HG03135 (cell line): ENCODE measurements around the gene AURKA.
"Not testable (repeated sequence)": the region's sequence is repeated elsewhere in the genome, so short reads cannot be mapped to it uniquely, and the experiment has no call there.

Source experiments
- ATAC-seq: cut with Tn5 transposase; IDR thresholded peaks from one replicate; pipeline ENCODE4 v1.9.1; 2021; ENCODE audit warnings: mild to moderate bottlenecking, moderate library complexity; ENCODE audit not compliant: unreplicated experiment

AURKA gene

DNA sequence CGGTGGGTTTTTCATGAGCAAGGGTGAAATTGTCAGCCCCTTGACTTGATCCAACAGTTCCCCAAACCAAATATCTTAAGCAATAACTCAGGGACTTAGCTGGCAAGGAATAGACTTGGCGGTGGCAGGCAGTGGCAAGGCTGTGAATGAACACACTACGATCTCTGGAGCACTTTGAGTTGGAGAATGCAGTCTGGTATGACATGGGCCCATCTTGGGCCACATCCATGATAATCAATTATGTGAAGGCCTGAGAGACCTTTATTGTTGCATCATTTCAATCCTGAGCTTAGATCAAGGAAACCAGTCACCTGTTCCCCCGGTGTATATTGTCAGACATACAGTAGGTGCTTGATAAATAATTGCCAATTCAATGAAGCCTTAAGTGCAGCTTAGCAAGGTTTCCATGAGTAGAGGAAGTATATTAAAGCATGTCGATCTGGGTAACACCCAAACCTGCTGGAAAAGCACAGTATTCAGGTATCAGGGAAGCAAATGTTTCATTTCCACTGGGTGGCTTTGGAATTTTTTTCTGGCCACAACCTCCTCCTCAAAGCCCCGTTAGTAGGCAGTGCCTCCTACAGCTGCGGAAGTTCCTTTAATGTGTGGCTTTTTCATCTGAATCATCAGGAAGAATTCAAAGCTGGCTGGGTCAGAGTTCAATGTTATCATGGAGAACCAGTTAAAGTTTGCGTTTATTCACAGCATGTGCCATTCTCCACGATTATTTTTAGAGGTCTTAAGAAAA is 30.2 kb upstream of the AURKA start:
- no peak for ATAC-seq

DNA sequence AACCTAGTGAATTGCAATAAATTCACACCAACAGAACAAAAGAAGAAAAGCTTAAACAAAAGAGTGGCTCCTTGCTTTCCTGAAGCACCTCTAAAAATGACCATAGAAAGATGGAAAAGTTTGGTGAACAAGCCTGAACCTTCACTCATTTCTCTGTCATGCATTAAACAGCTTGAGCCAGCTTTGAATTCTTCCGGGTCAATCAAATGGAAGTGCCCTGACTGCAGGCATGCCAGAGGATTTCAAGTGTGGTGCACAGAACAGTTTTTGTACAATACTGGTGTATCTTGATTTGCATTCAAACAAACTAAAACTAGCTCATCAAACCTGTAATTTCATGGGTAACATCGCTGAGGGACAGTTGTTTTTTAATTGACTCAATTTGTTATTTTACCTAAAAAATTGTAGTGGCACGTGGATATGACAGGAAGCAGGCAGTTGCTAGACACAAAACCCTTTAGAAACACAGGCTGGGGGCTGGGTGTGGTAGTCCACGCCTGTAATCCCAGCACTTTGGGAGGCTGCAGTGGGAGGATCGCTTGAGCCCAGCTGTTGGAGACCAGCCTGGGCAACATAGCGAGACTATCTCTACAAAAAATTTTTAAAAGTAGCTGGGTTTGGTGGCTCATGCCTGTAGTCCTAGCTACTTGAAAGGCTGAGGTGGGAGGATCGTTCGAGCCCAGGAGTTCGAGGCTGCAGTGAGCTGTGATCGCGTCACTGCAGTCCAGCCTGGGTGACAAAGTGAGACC is 29.1 kb upstream of the AURKA start:
- ATAC-seq: no peak

DNA sequence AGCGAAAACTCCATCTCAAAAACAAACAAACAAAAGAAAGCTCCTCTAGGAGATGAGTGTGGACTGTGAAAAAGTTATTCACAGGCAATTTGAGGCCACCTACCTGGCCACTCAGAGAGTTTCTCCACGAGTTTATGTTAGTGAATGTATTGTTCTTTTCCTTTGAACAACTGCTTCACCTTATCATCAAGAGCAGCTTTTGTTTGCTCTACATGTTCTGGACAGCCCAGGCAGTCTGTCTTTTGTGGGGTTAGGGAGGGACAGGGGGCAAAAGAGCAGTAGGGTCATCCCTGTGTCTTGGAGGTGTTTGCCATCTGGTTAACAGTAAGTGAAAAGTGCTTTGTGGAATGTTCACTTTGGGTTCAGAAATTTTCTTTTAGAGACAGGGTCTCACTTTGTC is 28.0 kb upstream of the AURKA start:
- no peak for ATAC-seq

DNA sequence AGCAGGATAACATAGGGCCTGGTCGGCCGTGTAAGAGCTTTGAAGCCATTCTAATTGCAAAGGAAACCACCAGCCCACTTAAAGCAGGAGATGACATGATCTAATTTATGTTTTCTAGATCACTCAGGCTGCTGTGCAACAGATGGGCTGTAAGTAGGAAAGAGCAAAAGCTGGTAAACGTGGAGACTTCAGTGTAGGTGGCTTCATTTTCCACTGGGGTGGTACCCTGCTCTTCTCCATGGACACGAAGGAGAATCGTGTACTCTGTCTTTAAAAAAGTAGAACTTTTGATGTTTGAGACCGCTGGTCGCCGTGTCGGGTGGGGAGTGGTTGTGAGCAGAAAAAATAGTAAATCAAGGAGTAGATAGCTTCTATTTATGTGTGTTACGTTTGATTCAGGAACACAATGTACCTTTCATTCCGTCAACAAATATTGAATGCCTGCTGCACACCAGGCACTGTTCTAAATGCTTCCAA is 26.4 kb upstream of the AURKA start:
- no peak for ATAC-seq

DNA sequence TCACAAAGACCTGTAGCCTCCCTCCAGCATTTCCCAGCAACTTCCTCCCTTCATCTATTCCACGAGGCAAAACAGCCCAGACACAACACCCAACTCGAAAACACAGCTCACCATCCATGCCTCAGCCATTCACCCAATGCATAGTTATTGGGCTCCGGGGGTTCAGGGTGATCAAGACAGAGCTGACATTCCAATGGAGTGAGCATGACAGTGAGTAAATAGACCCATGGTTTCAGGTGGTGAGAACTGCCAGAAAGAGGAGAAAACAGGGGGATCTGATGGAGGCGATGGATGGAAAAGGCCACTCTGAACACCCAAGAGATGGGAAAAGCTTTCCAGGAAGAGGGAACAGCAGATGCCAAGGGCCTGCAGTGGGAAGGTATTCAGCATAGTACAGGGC is 25.9 kb upstream of the AURKA start:
- no peak for ATAC-seq

DNA sequence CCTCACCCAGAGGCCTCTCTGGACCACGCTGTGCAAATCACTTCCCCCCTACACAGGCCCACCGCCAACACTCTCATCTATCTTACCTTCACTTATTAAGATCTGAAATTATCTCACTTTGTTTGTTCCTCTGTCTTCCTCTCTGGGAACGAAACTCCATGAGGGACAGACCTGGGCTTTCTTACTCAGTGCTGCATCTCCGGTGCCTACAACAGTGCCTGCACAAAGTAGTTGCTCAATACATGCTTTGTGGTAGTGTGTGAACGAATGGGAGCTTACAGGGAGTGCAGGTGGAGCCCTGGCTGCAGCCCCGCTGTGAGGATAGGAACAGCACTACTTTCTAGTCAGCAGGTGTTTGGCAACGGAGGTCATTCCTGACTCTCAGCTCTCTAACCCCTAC is 25.4 kb upstream of the AURKA start:
- no peak for ATAC-seq

DNA sequence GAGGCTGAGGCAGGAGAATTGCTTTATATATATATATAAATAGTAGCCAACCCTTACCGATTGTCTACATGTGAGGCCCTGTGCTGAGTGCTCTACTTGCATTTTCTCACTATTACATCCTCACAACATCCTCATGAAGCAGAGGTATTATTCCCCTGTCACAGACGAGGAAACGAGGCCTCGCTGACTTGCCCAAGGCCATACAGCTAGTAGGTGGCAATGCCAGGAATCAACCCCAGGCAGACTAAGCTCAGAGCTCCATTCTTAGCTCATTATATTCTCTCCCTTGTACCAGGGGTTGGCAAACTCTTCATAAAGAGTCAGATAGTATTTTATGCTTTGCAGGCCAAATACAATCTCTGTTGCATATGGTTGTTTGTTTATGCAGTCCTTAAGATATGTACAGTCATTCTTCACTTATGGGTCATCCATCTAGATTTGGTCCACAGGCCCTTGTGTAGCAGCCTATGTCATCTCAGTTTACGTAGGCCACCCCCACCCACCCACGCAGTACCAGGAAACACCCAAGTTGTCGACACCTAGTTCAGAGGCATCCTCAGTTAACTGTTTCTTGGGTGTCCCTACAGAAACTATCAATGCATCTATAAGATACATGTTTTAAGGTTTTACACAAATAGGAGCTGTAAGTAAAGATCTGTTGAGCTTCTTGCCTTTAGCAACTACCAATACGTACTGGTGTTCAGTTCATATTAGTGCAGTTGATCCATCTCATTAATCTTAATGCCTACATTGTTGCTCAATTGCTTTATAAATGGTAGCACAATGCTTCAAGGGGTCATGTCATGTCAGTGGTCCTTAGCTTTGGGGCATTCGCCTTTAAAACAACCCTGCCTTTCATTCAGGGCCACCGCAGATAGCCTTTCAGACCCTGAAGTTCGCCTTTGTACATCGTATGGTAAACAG is 23.1 kb upstream of the AURKA start:
- ATAC-seq: no peak

DNA sequence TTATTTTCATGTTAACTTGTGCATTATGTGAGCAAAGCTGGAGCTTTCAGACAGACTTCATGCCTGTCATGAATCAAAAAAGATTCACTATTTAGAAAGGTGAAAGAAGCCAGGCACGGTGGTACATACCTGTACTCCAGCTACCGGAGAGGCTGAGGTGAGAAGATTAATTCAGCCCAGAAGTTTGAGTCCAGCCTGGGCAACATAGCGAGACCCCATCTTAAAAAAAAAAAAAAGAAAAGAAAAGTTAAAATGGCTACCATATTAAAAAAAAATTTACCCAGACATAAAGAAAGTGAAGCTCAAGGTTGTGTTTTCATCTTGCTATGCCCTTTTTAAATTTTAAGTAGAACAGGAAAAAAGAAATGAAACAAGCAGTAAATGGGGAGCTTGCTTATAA is 20.9 kb upstream of the AURKA start:
- no peak for ATAC-seq

DNA sequence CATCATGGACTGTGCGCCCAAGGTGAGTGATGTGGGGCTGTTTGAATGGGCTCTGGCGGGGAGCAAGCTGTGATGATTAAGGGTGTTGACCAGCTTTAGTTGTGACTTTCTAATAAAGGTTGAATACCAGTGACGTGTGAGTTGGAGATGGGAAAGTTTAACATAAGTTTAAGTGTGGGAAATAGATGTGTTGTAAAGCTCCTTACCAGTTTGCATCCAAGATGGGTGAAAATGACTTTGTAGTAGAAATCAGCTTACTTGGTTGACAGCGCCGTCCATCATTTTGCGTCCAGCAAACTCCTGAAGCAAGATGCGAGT is 20.4 kb upstream of the AURKA start:
- no peak for ATAC-seq

DNA sequence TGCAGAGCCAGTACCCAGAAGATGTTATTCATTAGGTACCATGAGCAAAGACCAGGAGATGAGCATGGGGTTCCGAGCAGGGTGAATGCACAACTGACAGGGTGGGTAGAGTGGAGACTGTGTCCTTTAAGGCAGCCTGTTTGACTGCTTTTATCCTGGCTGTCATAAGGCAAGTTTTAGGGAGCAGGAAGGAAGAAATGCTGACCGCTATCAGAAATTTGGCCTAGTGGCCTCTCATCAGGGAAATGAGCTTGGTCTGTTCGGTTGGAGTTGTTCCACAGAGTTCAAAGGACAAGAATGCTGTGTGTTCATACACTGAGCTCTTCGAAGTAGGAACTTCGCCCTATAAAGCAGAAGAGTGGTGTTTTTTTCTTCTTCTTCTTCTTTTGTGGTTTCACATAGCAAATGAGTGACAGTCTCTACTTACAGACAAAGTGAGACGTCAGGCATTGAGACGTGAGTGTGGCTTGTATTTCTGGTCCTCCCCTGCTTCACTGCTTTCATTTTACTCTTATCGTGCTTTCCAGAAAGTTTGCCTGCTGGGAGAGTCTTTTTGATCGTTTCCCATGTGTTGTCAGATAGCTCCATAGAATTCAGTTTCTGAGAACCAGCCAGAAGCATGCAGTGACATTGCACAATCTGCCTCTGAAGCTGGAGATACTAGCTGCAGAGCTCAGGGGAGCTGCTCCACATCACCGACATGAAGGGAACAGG is 19.9 kb upstream of the AURKA start, which contains the start of gene CASS4:
Gene CASS4 (plus strand): TSS at position 502 of the 714 bp plus-strand sequence. CDS start 199 bp downstream, at position 701.
- peak; percentile 78 for ATAC-seq

DNA sequence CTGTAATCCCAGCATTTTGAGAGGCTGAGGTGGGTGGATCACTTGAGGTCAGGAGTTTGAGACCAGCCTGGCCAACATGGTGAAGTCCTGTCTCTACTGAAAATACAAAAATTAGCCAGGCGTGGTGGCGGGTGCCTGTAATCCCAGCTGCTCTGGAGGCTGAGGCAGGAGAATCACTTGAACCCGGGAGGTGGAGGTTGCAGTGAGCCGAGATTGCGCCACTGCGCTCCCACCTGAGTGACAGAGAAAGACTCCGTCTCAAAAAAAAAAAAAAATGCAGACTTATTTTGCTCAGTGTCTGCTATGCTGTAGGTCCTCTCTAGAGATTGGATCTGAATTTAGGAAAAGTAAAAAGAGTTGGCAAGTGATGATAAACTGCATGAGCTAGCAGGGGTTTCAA is 19.3 kb upstream of the AURKA start:
- ATAC-seq: not testable (repeated sequence)

DNA sequence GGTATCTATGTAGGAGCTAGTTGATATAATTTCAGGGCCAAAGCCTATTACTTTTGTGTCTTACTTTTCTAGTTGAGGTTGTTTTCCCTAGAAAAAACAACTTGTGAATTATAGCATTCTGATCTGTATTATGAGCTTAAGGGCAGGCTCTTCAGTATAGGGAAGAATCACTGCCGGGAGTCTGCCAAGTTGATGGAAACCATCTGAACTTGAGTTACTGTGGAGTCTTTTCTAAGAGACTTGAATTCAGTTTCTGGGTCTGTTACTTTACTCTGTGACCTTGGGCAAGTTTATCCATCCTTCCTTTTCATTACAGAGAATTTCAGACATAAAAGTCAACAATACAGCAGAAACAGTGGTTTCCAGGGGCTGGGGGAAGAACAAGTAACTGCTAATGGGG is 17.9 kb upstream of the AURKA start:
- no peak for ATAC-seq

DNA sequence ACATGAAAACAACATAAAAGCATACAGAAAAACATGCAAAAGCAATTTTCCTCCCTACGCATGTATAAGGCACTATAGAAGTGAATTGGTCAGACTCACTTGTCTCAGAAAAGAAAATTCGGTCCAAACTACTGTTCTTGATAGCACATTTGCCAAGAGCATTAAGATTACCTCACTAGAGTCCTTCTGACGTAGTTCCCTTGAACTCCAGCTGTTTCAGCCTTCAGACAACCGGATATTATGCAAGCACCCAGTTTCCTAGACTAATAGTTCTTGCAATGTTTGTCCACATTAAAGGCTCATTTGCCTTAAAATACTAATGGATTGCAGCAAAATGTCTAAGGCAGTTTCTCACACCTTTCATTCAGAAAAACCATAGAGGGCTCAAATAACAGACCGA is 17.5 kb upstream of the AURKA start:
- ATAC-seq: no peak

DNA sequence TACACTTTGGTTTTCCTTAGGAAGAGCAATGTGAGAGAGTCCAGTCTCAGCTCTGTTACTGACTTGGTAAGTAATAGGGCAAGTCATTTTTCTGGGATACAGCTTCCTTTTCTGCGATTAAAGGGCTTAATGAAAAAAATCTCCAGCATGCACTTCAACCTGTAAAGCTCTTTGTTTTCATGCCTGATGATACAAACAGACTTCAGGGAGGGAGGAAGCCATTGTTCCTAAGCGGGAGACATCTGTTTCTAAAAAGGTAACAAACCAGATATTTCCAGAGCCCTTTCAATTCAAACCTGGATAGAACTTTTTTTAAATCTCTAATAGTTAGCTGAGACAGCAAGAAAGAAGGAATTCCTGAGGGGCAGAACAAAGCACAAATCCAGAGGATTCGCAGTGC is 14.9 kb upstream of the AURKA start:
- ATAC-seq: no peak

DNA sequence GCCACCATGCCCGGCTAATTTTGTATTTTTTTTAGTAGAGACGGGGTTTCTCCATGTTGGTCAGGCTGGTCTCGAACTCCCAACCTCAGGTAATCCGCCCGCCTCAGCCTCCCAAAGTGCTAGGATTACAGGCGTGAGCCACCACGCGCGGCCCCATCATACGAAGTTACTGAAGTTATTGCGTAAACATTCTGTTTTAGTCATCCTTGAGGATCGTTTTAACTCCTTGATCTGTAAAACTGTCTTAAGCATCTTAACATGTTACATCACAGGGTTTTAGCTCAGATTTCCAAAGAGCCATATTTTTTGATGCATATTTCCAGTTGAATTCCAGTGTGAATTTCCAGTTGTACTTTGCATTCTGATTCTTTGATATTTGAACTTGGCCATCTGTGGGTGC is 13.3 kb upstream of the AURKA start:
- not testable (repeated sequence) for ATAC-seq

DNA sequence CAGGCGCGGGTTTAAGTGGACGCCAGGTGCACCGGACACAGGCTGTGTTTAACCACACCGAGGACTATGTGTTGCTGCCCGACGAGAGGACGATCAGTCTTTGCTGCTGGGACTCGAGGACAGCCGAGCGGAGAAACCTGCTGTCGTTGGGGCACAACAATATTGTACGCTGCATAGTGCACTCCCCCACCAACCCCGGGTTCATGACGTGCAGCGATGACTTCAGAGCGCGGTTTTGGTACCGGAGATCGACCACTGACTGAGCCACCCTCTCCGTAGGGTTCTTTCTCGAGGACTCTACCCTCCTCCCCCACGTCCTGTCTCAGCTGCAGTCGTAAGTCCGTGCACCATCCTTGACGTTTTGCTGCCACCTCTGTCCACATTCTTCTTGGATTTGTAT is 11.4 kb upstream of the AURKA start:
- no peak for ATAC-seq

DNA sequence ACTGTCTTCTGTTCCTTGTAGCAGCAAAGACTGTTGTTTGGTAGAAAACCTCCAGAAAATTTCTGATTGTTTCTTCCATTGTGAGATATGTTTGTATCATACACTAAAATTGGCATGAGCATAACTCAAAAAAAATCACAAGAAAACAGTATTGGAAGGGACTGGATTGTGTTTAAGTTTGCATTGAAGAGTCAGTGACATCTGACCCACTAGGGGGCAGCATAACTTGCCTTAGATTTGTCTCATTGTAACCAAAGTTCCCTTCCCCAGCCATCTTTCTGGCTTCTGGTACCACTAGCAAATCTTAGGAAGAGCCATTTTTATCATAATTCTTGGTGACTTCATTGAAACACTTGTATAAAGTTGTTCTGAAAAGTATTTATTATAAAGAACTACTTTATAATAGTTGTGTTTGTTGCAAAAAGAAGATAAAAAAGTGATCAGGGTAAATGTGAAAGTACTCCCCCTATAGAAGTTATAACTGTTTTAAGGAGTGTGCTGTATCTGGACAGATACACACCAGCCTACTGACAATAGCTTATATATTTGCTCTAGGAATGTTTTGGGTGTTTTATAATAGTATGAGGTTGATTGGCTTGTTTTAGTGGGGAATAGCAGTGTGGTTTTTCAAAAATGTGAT is 8.1 kb upstream of the AURKA start:
- ATAC-seq: peak; percentile 64

DNA sequence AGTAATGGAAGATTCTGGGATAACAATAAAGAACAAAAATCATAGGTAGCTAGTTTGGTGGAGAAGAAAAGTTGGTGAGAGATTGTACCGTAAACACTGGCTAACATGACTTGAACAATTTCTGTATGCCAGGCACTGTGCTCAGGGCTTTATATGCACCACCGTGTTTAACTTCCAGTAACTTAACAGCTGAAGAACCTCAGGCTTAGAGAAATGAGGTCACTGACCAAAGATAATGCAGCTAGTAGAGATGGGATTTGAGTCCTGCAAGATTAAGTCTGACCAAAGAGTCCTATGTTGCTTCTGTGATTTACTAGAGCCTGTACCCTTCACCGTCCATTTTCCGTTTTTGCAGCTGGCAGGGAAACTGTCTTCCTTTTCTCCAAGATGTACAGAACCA is 3.2 kb upstream of the AURKA start:
- no peak for ATAC-seq

DNA sequence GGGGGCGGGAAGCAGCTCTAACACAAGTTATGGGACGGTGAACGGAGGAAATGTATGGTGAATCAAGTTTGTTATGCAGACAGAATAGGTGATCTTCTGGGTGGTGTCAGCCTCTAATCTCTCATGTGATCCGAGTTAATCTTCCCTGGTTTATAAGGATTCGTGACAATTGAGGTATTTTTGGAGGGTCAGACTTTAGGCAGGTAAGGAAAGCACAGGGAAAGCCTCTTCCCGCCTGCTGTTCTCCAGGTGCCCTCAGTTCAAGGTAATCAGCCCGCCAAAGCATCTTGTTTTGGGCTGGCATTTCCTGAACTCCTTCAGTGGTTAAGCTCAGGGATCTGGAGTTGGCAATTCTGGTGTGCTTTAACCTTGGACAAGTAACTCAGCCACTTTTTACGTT is 1.6 kb upstream of the AURKA start:
- no peak for ATAC-seq

DNA sequence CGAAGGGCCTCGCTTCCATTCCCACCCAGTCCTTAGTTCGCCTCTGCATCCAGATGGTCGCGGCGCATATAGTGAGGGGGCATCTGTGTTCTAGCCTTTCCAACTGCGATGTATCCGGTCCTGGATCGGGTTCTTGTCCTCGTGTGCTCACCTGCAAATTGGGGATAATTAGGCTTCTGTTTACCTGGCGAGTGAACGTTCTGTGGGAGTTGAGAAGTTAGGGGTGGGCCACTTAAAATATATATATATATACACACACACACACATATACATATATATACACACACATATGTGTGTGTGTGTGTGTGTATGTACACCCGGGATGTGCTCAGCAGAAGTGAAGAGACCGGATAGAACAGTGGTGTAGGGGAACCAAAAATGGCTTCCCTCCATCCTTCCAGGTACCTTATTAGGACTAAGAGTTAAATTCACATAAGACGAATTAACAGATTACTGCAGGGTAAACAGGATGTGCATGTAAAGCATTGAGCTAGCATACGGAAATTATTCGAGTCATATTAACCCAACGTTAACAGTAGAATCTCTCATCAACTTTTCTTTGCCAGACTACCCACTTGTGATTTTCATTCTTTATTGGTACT is 967 bp upstream of the AURKA start:
- no peak for ATAC-seq
